Measurements from ENCODE around the gene SNAP29. TPM values are rescaled to one million over a fixed set of nuclear protein-coding genes. Genes with fewer than 3 reads are reported as not detected.

Gene SNAP29
- total RNA-seq, 1 experiment from 2014 or later = 17.8 TPM

GRCh38 chr22:20885017-20885556 lies 26.3 kb downstream of the SNAP29 start:
- Histone ChIP-seq H3F3A (ENCODE audit: insufficient read depth, low read depth) (peaks cover 29% of the 10 kb centered on the region; the same call in 1 of the 2 replicates), H3K27me3 (ENCODE audit: insufficient read depth, low read depth) (no peaks in the 10 kb centered on the region), H3K4me1 (replicated peaks; ENCODE audit: insufficient read depth) (peaks cover 33% of the 10 kb centered on the region), H3K9me3 (ENCODE audit: insufficient read depth, low read depth) (no peaks in the 10 kb centered on the region), H3K4me2 (peak overlapping the region; percentile 47; the same call in 1 of the 2 replicates), H3K9me2 (ENCODE audit: insufficient read depth) (no peaks in the 10 kb centered on the region), H3K36me3 (ENCODE audit: low read depth) (no peaks in the 10 kb centered on the region; the same call in 1 of the 2 replicates), H4K20me1 (ENCODE audit: insufficient read depth) (peaks cover 3% of the 10 kb centered on the region; the same call in 1 of the 2 replicates), H2AFZ (no peak overlapping the region), H3K4me3 (no peak overlapping the region), H3K27ac (0 out of 2 replicates have a peak overlapping the region, but pooled peaks have one; percentile 42), H3K79me2 (ENCODE audit: low read depth) (no peaks in the 10 kb centered on the region)
- no peak for DNase-seq
- no TSS peak for BruUV-seq (replicated peaks)
- TF ChIP-seq CTCF (conservative IDR thresholded peaks at IDR 0.05) (no peak), EZH2 (IDR thresholded peaks at IDR 0.05; ENCODE audit: low read depth) (no peak)
- intact Hi-C loops (cut with micrococcal nuclease; ENCODE audit: unreplicated experiment) = loop anchor here (1.0 to 10.0 kb wide), 4 partner anchors 72 to 220 kb away; partner anchors contain the start of gene THAP7
- CTCF ChIA-PET = interaction anchor here (0.8 to 1.7 kb wide), 3 partner anchors 19 to 72 kb away, joined by 3 to 7 read pairs (median 4); partner anchors contain the start of gene CRKL
- POLR2A ChIA-PET (ENCODE audit: unreplicated experiment) = interaction anchor here (0.6 kb wide), 1 partner anchor 58 kb away, joined by 6 read pairs; no protein-coding TSS in a partner anchor

- Histone ChIP-seq H3K4me2 (peak overlapping the region; percentile 47), H3K27ac (0 out of 2 replicates have a peak overlapping the region, but pooled peaks have one; percentile 42), H2AFZ (no peak overlapping the region), H3K4me1 (replicated peaks; ENCODE audit: insufficient read depth) (peaks cover 28% of the 10 kb centered on the region), H3K79me2 (ENCODE audit: low read depth) (no peaks in the 10 kb centered on the region), H4K20me1 (ENCODE audit: insufficient read depth) (peaks cover 3% of the 10 kb centered on the region; the same call in 1 of the 2 replicates), H3K36me3 (ENCODE audit: low read depth) (no peaks in the 10 kb centered on the region; the same call in 1 of the 2 replicates), H3F3A (ENCODE audit: insufficient read depth, low read depth) (peaks cover 23% of the 10 kb centered on the region; the same call in 1 of the 2 replicates), H3K9me2 (ENCODE audit: insufficient read depth) (no peaks in the 10 kb centered on the region), H3K27me3 (ENCODE audit: insufficient read depth, low read depth) (no peaks in the 10 kb centered on the region), H3K9me3 (ENCODE audit: insufficient read depth, low read depth) (no peaks in the 10 kb centered on the region), H3K4me3 (no peak overlapping the region)
- ChIA-PET CTCF (interaction anchor here (0.5 to 1.7 kb wide), 10 partner anchors 8 to 179 kb away, joined by 3 to 7 read pairs (median 4); partner anchors contain the start of gene CRKL), POLR2A (ENCODE audit: unreplicated experiment) (interaction anchor here (0.5 to 0.6 kb wide), 4 partner anchors 8 to 144 kb away, joined by 3 to 6 read pairs (median 4); no protein-coding TSS in a partner anchor)
- peak; percentile 80 to 85 for DNase-seq
- intact Hi-C loops (cut with micrococcal nuclease; ENCODE audit: unreplicated experiment) = loop anchor here (1.0 to 10.0 kb wide), 4 partner anchors 71 to 219 kb away; partner anchors contain the start of gene THAP7
- TF ChIP-seq EZH2 (IDR thresholded peaks at IDR 0.05; ENCODE audit: low read depth) (no peak), CTCF (conservative IDR thresholded peaks at IDR 0.05) (peak; percentile 82)
- no TSS peak for BruUV-seq (replicated peaks)
These were observed 26.9 kb downstream of the SNAP29 start for GRCh38 chr22:20885557-20886323.

- H3F3A ChIP-seq (ENCODE audit: insufficient read depth, low read depth) = peaks cover 14% of the 10 kb centered on the region; the same call in 1 of the 2 replicates
- no peak overlapping the region for H2AFZ ChIP-seq
- H3K27ac ChIP-seq = no peak overlapping the region
- H3K36me3 ChIP-seq (ENCODE audit: low read depth) = no peaks in the 10 kb centered on the region
- H3K79me2 ChIP-seq (ENCODE audit: low read depth) = no peaks in the 10 kb centered on the region
- CTCF ChIA-PET = no interaction called here
- POLR2A ChIA-PET (ENCODE audit: unreplicated experiment) = no interaction called here
- no peak for DNase-seq
- H4K20me1 ChIP-seq (ENCODE audit: insufficient read depth) = peaks cover 3% of the 10 kb centered on the region; the same call in 1 of the 2 replicates
- no peaks in the 10 kb centered on the region for H3K9me3 ChIP-seq (ENCODE audit: insufficient read depth, low read depth)
- no peak overlapping the region for H3K4me3 ChIP-seq
- no peak overlapping the region for H3K4me2 ChIP-seq
- no TSS peak for BruUV-seq (replicated peaks)
- H3K27me3 ChIP-seq (ENCODE audit: insufficient read depth, low read depth) = no peaks in the 10 kb centered on the region
- no peaks in the 10 kb centered on the region for H3K9me2 ChIP-seq (ENCODE audit: insufficient read depth)
- TF ChIP-seq EZH2 (IDR thresholded peaks at IDR 0.05; ENCODE audit: low read depth) (no peak), CTCF (conservative IDR thresholded peaks at IDR 0.05) (no peak)
- H3K4me1 ChIP-seq (replicated peaks; ENCODE audit: insufficient read depth) = peaks cover 12% of the 10 kb centered on the region
- intact Hi-C loops (cut with micrococcal nuclease; ENCODE audit: unreplicated experiment) = loop anchor here (5.0 to 10.0 kb wide), 2 partner anchors 85 to 217 kb away; no protein-coding TSS in a partner anchor
These were observed 28.6 kb downstream of the SNAP29 start for GRCh38 chr22:20887375-20887774.

Measured in PC-9 (cell line).